PFSK-1 (cell line): ENCODE data around the gene L3MBTL1.

ENCODE experiments used
- SIN3A ChIP-seq: IDR thresholded peaks from 2 replicates; pipeline ENCODE4 v1.6.1; 2012; ENCODE audit warnings: mild to moderate bottlenecking, low read length, moderate library complexity, borderline replicate concordance; ENCODE audit not compliant: insufficient read depth
- TAF1 ChIP-seq: IDR thresholded peaks from 2 replicates; pipeline ENCODE4 v1.6.1; 2012; ENCODE audit warnings: low read length, control low read depth, borderline replicate concordance; ENCODE audit not compliant: insufficient read depth

GRCh38 chr20:43506238-43506637 lies 1.3 kb upstream of the L3MBTL1 start:
- TF ChIP-seq SIN3A (no peak), TAF1 (no peak)
